H9 (cell line): ENCODE data around the gene TIFAB. TPM values are rescaled to one million over a fixed set of nuclear protein-coding genes. Genes with fewer than 3 reads are reported as not detected.

Experiments used
- DNase-seq: peaks from one replicate; pipeline ENCODE4 v3.0.0-alpha.2; 2017
- H2AFZ ChIP-seq: one replicate; pipeline ENCODE4 v1.6.1; 2013; ENCODE audit warnings: mild to moderate bottlenecking, low read length, control low read depth, moderate library complexity
- H2AK5ac ChIP-seq: 2 replicates; pipeline ENCODE4 v1.6.1; 2013; ENCODE audit warnings: low read length, control low read depth, mixed read lengths; ENCODE audit not compliant: insufficient read length
- H2BK120ac ChIP-seq: one replicate; pipeline ENCODE4 v1.6.1; 2013; ENCODE audit warnings: low read depth, mild to moderate bottlenecking, low read length, control low read depth, inconsistent platforms; ENCODE audit not compliant: poor library complexity, severe bottlenecking
- H2BK12ac ChIP-seq: 2 replicates; pipeline ENCODE4 v1.6.1; 2013; ENCODE audit warnings: low read length, control low read depth, mixed read lengths, low read depth; ENCODE audit not compliant: insufficient read length
- H2BK15ac ChIP-seq: 2 replicates; pipeline ENCODE4 v1.6.1; 2013; ENCODE audit warnings: low read depth, low read length, control low read depth
- H2BK20ac ChIP-seq: one replicate; pipeline ENCODE4 v1.6.1; 2013; ENCODE audit warnings: low read depth, mild to moderate bottlenecking, low read length, control low read depth, inconsistent platforms; ENCODE audit not compliant: poor library complexity, severe bottlenecking
- H2BK5ac ChIP-seq: 2 replicates; pipeline ENCODE4 v1.6.1; 2013; ENCODE audit warnings: low read length, control low read depth, mixed read lengths; ENCODE audit not compliant: insufficient read length
- H3K14ac ChIP-seq: 2 replicates; pipeline ENCODE4 v1.6.1; 2013; ENCODE audit warnings: low read length, control low read depth; ENCODE audit not compliant: insufficient read depth
- H3K18ac ChIP-seq: 2 replicates; pipeline ENCODE4 v1.6.1; 2013; ENCODE audit warnings: low read depth, mild to moderate bottlenecking, mixed read lengths, low read length, control low read depth; ENCODE audit not compliant: insufficient read length
- H3K23ac ChIP-seq: 2 replicates; pipeline ENCODE4 v1.6.1; 2013; ENCODE audit warnings: low read length, control low read depth, mixed read lengths, low read depth; ENCODE audit not compliant: insufficient read length
- H3K23me2 ChIP-seq: 2 replicates; pipeline ENCODE4 v1.6.1; 2013; ENCODE audit warnings: low read depth, mild to moderate bottlenecking, mixed read lengths, low read length, control low read depth; ENCODE audit not compliant: insufficient read length, poor library complexity, severe bottlenecking
- H3K27ac ChIP-seq: 2 replicates; pipeline ENCODE4 v1.5.1; 2013; ENCODE audit warnings: low read length, control low read depth, mixed read lengths, low read depth; ENCODE audit not compliant: insufficient read length
- H3K27me3 ChIP-seq: 2 replicates; pipeline ENCODE4 v1.6.1; 2013; ENCODE audit warnings: low read length, control low read depth, inconsistent platforms; ENCODE audit not compliant: insufficient read depth
- H3K4ac ChIP-seq: 2 replicates; pipeline ENCODE4 v1.6.1; 2013; ENCODE audit warnings: low read depth, mild to moderate bottlenecking, control low read depth, inconsistent platforms, low read length, moderate library complexity
- H3K4me1 ChIP-seq: 2 replicates; pipeline ENCODE4 v1.6.1; 2013; ENCODE audit warnings: low read length, control low read depth, inconsistent platforms; ENCODE audit not compliant: insufficient read depth
- H3K4me2 ChIP-seq: 2 replicates; pipeline ENCODE4 v1.6.1; 2013; ENCODE audit warnings: low read length, control low read depth, mixed read lengths; ENCODE audit not compliant: insufficient read length, insufficient read depth
- H3K56ac ChIP-seq: 2 replicates; pipeline ENCODE4 v1.6.1; 2013; ENCODE audit warnings: low read depth, mild to moderate bottlenecking, mixed read lengths, low read length, control low read depth; ENCODE audit not compliant: insufficient read length
- H3K79me1 ChIP-seq: 2 replicates; pipeline ENCODE4 v1.6.1; 2013; ENCODE audit warnings: low read depth, mild to moderate bottlenecking, moderate library complexity, low read length, control low read depth, inconsistent platforms; ENCODE audit not compliant: insufficient read depth, poor library complexity, severe bottlenecking
- H3K79me2 ChIP-seq: 2 replicates; pipeline ENCODE4 v1.6.1; 2013; ENCODE audit warnings: low read length, control low read depth, inconsistent platforms; ENCODE audit not compliant: insufficient read depth
- H3K9ac ChIP-seq: 2 replicates; pipeline ENCODE4 v1.6.1; 2013; ENCODE audit warnings: low read length, control low read depth, mixed read lengths; ENCODE audit not compliant: insufficient read length; ENCODE audit errors: extremely low read depth
- H3K9me3 ChIP-seq: one replicate; pipeline ENCODE4 v1.6.1; 2013; ENCODE audit warnings: low read depth, low read length, inconsistent platforms; ENCODE audit not compliant: control insufficient read depth
- H3T11ph ChIP-seq: one replicate; pipeline ENCODE4 v1.6.1; 2013; ENCODE audit warnings: mild to moderate bottlenecking, low read length, control low read depth, inconsistent platforms
- H4K20me1 ChIP-seq: one replicate; pipeline ENCODE4 v1.6.1; 2013; ENCODE audit not compliant: control insufficient read depth, insufficient read length, insufficient read depth
- H4K5ac ChIP-seq: 2 replicates; pipeline ENCODE4 v1.6.1; 2013; ENCODE audit warnings: low read depth, mild to moderate bottlenecking, mixed read lengths, low read length, control low read depth; ENCODE audit not compliant: insufficient read length
- H4K8ac ChIP-seq: replicated peaks from 2 replicates; pipeline ENCODE4 v1.6.1; 2013; ENCODE audit warnings: low read length, control low read depth, mixed read lengths, low read depth; ENCODE audit not compliant: insufficient read length
- H4K91ac ChIP-seq: 2 replicates; pipeline ENCODE4 v1.6.1; 2013; ENCODE audit warnings: low read depth, mild to moderate bottlenecking, moderate library complexity, mixed read lengths, low read length, control low read depth; ENCODE audit not compliant: insufficient read length
- H3K27ac Mint-ChIP-seq, 3 experiments: 2 replicates in 2 of 3; 3 replicates in 1 of 3; pipeline ENCODE4 v1.8.0; 2020 to 2021; ENCODE audit warnings: mixed read lengths in 3 of 3, mild to moderate bottlenecking in 1 of 3, moderate library complexity in 1 of 3
- H3K27me3 Mint-ChIP-seq: 2 replicates; pipeline ENCODE4 v1.8.0; 2021; ENCODE audit warnings: low read depth, mild to moderate bottlenecking, moderate library complexity, mixed read lengths
- H3K36me3 Mint-ChIP-seq, 3 experiments: 2 replicates in 2 of 3; 3 replicates in 1 of 3; pipeline ENCODE4 v1.8.0; 2020 to 2021; ENCODE audit warnings: low read depth in 3 of 3, mixed read lengths in 3 of 3; ENCODE audit not compliant: insufficient read depth in 1 of 3
- H3K4me1 Mint-ChIP-seq, 2 experiments: 2 replicates each; pipeline ENCODE4 v1.8.0; 2020; ENCODE audit warnings: mixed read lengths in 2 of 2
- H3K4me3 Mint-ChIP-seq, 2 experiments: 2 replicates in 1 of 2; 3 replicates in 1 of 2; pipeline ENCODE4 v1.8.0; 2020 to 2021; ENCODE audit warnings: mild to moderate bottlenecking in 2 of 2, mixed read lengths in 2 of 2, moderate library complexity in 1 of 2
- H3K9me3 Mint-ChIP-seq, 2 experiments: 2 replicates in 1 of 2; 3 replicates in 1 of 2; pipeline ENCODE4 v1.8.0; 2020; ENCODE audit warnings: mild to moderate bottlenecking in 2 of 2, mixed read lengths in 2 of 2, moderate library complexity in 1 of 2
- CTCF ChIP-seq: fragments of 200-600 bp; sonication (generic); conservative IDR thresholded peaks from 3 replicates; pipeline ENCODE4 v1.8.0; 2021; ENCODE audit warnings: antibody characterized with exemption, mild to moderate bottlenecking
- WGBS: extraction: QIAGEN DNeasy Blood & Tissue Kit; methylation state at CpG from one replicate; pipeline ENCODE4 v1.1.7; 2013; ENCODE audit warnings: missing lambda C conversion rate, low lambda C conversion rate, mixed read lengths; ENCODE audit not compliant: insufficient read length; ENCODE audit errors: extremely low coverage; 5-methylcytosine and 5-hydroxymethylcytosine counted together
- total RNA-seq: library from RNA; stranded (reverse); gene quantifications from 2 replicates; pipeline ENCODE4 v1.2.1, GENCODE V29; 2021

The TIFAB gene
- total RNA-seq, 1 experiment from 2014 or later = not detected

- H3K9me3 ChIP-seq = peaks cover under 1% of the 10 kb centered on the region
- WGBS = no CpG with 5 or more reads among the region's 12 CpGs
- no peaks in the 10 kb centered on the region for H3K79me2 ChIP-seq
These were observed 18.3 kb downstream of the TIFAB start for GRCh38 chr5:135433681-135434426.

More at GRCh38 chr5:135433681-135434426, 18.3 kb downstream of the TIFAB start:
- Histone ChIP-seq H4K8ac (no peak overlapping the region), H2AFZ (no peak overlapping the region), H3K4me2 (no peak overlapping the region), H3T11ph (no peak overlapping the region), H3K18ac (no peak overlapping the region), H3K4me1 (no peaks in the 10 kb centered on the region), H3K27me3 (no peaks in the 10 kb centered on the region), H3K9ac (no peak overlapping the region), H3K56ac (no peak overlapping the region), H4K91ac (no peak overlapping the region), H3K4ac (no peak overlapping the region), H3K27ac (no peak overlapping the region), H2BK12ac (no peak overlapping the region), H2BK5ac (no peak overlapping the region), H2BK20ac (no peak overlapping the region), H4K20me1 (no peaks in the 10 kb centered on the region), H3K79me1 (no peaks in the 10 kb centered on the region), H3K23me2 (no peaks in the 10 kb centered on the region), H3K23ac (no peak overlapping the region), H2BK15ac (no peak overlapping the region), H3K14ac (no peak overlapping the region), H2AK5ac (no peak overlapping the region), H2BK120ac (no peak overlapping the region), H4K5ac (no peak overlapping the region)
- TF ChIP-seq CTCF = no peak
- H3K27ac Mint-ChIP-seq = no peak overlapping the region
- peaks cover 2 to 5% of the 10 kb centered on the region in 2 experiments; a peak in 4 of 5 replicates for H3K9me3 Mint-ChIP-seq
- H3K4me1 Mint-ChIP-seq = peaks cover 0 to 8% of the 10 kb centered on the region in 2 experiments; a peak in 2 of 4 replicates
- H3K27me3 Mint-ChIP-seq = peaks cover 23% of the 10 kb centered on the region
- no peak overlapping the region for H3K4me3 Mint-ChIP-seq
- H3K36me3 Mint-ChIP-seq = peaks cover 2 to 3% (median 2%) of the 10 kb centered on the region in 3 experiments; a peak in 4 of 7 replicates
- DNase-seq = peak; percentile 31
